HEK293 (cell line): ENCODE results near the gene ZCCHC7.

ENCODE experiments used
- HOXD13 ChIP-seq: sonication (generic); formaldehyde crosslinking; IDR thresholded peaks from 2 replicates; pipeline ENCODE4 v1.8.0; 2022; ENCODE audit warnings: missing genetic modification reagents, borderline replicate concordance
- ZBTB8A ChIP-seq: fragments of 450-650 bp; formaldehyde crosslinking; IDR thresholded peaks from 2 replicates; pipeline ENCODE4 v1.5.1; 2016; ENCODE audit warnings: missing biosample characterization, missing genetic modification characterization
- ZNF121 ChIP-seq: fragments of 450-650 bp; formaldehyde crosslinking; IDR thresholded peaks from 2 replicates; pipeline ENCODE4 v1.5.1; 2016; ENCODE audit warnings: missing biosample characterization, missing genetic modification characterization
- ZNF138 ChIP-seq: fragments of 450-650 bp; formaldehyde crosslinking; IDR thresholded peaks from 2 replicates; pipeline ENCODE4 v1.5.1; 2016; ENCODE audit warnings: missing biosample characterization, missing genetic modification characterization, borderline replicate concordance
- ZNF175 ChIP-seq: fragments of 450-650 bp; formaldehyde crosslinking; IDR thresholded peaks from 2 replicates; pipeline ENCODE4 v1.5.1; 2016; ENCODE audit warnings: missing biosample characterization, missing genetic modification characterization
- ZNF24 ChIP-seq: fragments of 450-650 bp; formaldehyde crosslinking; IDR thresholded peaks from 2 replicates; pipeline ENCODE4 v1.5.1; 2016; ENCODE audit warnings: missing biosample characterization, missing genetic modification characterization
- ZNF521 ChIP-seq: fragments of 450-650 bp; formaldehyde crosslinking; IDR thresholded peaks from 2 replicates; pipeline ENCODE4 v1.5.1; 2017; ENCODE audit warnings: missing biosample characterization, mild to moderate bottlenecking, missing genetic modification characterization
- TF ChIP-seq, protein P1 (sequence below): fragments of 450-650 bp; formaldehyde crosslinking; optimal IDR thresholded peaks from 2 replicates; pipeline ENCODE3; 2016; ENCODE audit warnings: missing biosample characterization, mild to moderate bottlenecking, missing genetic modification characterization
- TF ChIP-seq, protein P2 (sequence below): fragments of 450-650 bp; formaldehyde crosslinking; IDR thresholded peaks from 2 replicates; pipeline ENCODE4 v1.5.1; 2016; ENCODE audit warnings: missing biosample characterization, missing genetic modification characterization, low read depth
- TF ChIP-seq, protein P3 (sequence below): fragments of 450-650 bp; formaldehyde crosslinking; IDR thresholded peaks from 2 replicates; pipeline ENCODE4 v1.5.1; 2016; ENCODE audit warnings: missing biosample characterization, missing genetic modification characterization
- TF ChIP-seq, protein P4 (sequence below): fragments of 450-650 bp; formaldehyde crosslinking; IDR thresholded peaks from 2 replicates; pipeline ENCODE4 v1.5.1; 2016; ENCODE audit warnings: missing biosample characterization, missing genetic modification characterization

DNA sequence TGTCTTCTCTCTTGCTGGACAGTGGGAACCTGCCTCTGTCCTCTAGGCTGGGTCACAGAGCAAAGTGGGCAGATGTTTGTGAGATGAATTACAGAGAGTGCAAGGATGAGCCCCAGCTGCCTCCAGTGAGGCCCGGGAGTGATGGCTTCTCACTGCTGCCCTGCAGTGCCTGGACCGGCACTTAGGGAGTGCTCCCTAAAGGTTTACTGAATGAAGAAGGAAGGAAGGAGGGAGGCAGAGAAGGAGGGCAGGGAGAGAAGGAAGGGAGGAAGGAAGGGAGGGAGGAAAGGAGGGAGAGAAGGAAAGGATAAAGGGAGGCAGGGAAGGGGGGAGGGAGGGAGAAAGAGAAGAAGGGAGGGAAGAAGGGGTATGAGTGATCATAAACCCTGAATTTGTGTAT lies 259.5 kb downstream of the ZCCHC7 start:
- TF ChIP-seq, protein P1, sequence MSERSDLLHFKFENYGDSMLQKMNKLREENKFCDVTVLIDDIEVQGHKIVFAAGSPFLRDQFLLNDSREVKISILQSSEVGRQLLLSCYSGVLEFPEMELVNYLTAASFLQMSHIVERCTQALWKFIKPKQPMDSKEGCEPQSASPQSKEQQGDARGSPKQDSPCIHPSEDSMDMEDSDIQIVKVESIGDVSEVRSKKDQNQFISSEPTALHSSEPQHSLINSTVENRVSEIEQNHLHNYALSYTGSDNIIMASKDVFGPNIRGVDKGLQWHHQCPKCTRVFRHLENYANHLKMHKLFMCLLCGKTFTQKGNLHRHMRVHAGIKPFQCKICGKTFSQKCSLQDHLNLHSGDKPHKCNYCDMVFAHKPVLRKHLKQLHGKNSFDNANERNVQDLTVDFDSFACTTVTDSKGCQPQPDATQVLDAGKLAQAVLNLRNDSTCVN = no peak
- TF ChIP-seq, protein P2, sequence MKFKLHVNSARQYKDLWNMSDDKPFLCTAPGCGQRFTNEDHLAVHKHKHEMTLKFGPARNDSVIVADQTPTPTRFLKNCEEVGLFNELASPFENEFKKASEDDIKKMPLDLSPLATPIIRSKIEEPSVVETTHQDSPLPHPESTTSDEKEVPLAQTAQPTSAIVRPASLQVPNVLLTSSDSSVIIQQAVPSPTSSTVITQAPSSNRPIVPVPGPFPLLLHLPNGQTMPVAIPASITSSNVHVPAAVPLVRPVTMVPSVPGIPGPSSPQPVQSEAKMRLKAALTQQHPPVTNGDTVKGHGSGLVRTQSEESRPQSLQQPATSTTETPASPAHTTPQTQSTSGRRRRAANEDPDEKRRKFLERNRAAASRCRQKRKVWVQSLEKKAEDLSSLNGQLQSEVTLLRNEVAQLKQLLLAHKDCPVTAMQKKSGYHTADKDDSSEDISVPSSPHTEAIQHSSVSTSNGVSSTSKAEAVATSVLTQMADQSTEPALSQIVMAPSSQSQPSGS (tag by site-specific recombination) = no peak
- TF ChIP-seq ZBTB8A = no peak
- TF ChIP-seq ZNF121 (tag by site-specific recombination) = no peak
- TF ChIP-seq HOXD13 = no peak
- TF ChIP-seq, protein P3, sequence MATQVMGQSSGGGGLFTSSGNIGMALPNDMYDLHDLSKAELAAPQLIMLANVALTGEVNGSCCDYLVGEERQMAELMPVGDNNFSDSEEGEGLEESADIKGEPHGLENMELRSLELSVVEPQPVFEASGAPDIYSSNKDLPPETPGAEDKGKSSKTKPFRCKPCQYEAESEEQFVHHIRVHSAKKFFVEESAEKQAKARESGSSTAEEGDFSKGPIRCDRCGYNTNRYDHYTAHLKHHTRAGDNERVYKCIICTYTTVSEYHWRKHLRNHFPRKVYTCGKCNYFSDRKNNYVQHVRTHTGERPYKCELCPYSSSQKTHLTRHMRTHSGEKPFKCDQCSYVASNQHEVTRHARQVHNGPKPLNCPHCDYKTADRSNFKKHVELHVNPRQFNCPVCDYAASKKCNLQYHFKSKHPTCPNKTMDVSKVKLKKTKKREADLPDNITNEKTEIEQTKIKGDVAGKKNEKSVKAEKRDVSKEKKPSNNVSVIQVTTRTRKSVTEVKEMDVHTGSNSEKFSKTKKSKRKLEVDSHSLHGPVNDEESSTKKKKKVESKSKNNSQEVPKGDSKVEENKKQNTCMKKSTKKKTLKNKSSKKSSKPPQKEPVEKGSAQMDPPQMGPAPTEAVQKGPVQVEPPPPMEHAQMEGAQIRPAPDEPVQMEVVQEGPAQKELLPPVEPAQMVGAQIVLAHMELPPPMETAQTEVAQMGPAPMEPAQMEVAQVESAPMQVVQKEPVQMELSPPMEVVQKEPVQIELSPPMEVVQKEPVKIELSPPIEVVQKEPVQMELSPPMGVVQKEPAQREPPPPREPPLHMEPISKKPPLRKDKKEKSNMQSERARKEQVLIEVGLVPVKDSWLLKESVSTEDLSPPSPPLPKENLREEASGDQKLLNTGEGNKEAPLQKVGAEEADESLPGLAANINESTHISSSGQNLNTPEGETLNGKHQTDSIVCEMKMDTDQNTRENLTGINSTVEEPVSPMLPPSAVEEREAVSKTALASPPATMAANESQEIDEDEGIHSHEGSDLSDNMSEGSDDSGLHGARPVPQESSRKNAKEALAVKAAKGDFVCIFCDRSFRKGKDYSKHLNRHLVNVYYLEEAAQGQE (tag by site-specific recombination) = no peak
- no peak for TF ChIP-seq ZNF175 (tag by site-specific recombination)
- TF ChIP-seq, protein P4, sequence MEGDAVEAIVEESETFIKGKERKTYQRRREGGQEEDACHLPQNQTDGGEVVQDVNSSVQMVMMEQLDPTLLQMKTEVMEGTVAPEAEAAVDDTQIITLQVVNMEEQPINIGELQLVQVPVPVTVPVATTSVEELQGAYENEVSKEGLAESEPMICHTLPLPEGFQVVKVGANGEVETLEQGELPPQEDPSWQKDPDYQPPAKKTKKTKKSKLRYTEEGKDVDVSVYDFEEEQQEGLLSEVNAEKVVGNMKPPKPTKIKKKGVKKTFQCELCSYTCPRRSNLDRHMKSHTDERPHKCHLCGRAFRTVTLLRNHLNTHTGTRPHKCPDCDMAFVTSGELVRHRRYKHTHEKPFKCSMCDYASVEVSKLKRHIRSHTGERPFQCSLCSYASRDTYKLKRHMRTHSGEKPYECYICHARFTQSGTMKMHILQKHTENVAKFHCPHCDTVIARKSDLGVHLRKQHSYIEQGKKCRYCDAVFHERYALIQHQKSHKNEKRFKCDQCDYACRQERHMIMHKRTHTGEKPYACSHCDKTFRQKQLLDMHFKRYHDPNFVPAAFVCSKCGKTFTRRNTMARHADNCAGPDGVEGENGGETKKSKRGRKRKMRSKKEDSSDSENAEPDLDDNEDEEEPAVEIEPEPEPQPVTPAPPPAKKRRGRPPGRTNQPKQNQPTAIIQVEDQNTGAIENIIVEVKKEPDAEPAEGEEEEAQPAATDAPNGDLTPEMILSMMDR (tag by site-specific recombination) = no peak
- TF ChIP-seq ZNF24 = no peak
- TF ChIP-seq ZNF521 (tag by site-specific recombination) = no peak
- no peak for TF ChIP-seq ZNF138 (tag by site-specific recombination)
